Left lung (tissue), 10 donors: ENCODE data around the gene CFAP251. TPM values are rescaled to one million over a fixed set of nuclear protein-coding genes. Genes with fewer than 3 reads are reported as not detected.
A peak's percentile ranks its signal among the peaks of the same experiment; 100 is the strongest.
"Not testable (repeated sequence)": the region's sequence is repeated elsewhere in the genome, so short reads cannot be mapped to it uniquely, and the experiment has no call there.

Source experiments
- ATAC-seq: fragments of 200-7000 bp; cut with Tn5 transposase; one replicate; pipeline ENCODE4 v1.9.1; 2020; ENCODE audit warnings: moderate library complexity
- DNase-seq, 4 donors: peaks; one replicate each; pipeline ENCODE4 v3.0.0-alpha.2; 2013 to 2020
- H3K27ac ChIP-seq, 2 donors: fragments of 200-600 bp; sonication (generic) in 1 of 2; one replicate each; pipeline versions ENCODE4 v1.5.0 to v1.8.0; 2020 to 2021
- H3K27me3 ChIP-seq, 2 donors: fragments of 200-600 bp; sonication (generic) in 1 of 2; one replicate each; pipeline versions ENCODE4 v1.5.0 to v1.8.0; 2020 to 2021
- H3K36me3 ChIP-seq, 2 donors: fragments of 200-600 bp; sonication (generic) in 1 of 2; one replicate each; pipeline versions ENCODE4 v1.5.0 to v1.8.0; 2020 to 2021
- H3K4me1 ChIP-seq, 2 donors: fragments of 200-600 bp; one replicate each; pipeline ENCODE4 v1.8.0; 2021
- H3K4me3 ChIP-seq, 2 donors: fragments of 200-600 bp; sonication (generic) in 1 of 2; one replicate each; pipeline versions ENCODE4 v1.5.0 to v1.8.0; 2020 to 2021; ENCODE audit warnings: mild to moderate bottlenecking in 1 of 2
- H3K9me3 ChIP-seq, 2 donors: fragments of 200-600 bp; sonication (generic) in 1 of 2; one replicate each; pipeline versions ENCODE4 v1.5.0 to v1.8.0; 2020 to 2021
- CTCF ChIP-seq, 2 donors: fragments of 200-600 bp; sonication (generic) in 1 of 2; IDR thresholded peaks; one replicate each; pipeline versions ENCODE4 v1.5.0 to v1.8.0; 2021; ENCODE audit warnings: antibody characterized with exemption in 2 of 2
- intact Hi-C, 2 donors: fragments of 100-400 bp; cut with DNase I; formaldehyde crosslinking; loops; one replicate each; pipeline versions ENCODE4 v1.11.2 to v1.14.2; 2022
- polyA plus RNA-seq, 6 donors: library from polyadenylated mRNA; unstranded; fragments of 120-200 nt; gene quantifications; one replicate each; pipeline ENCODE4 v1.2.1, GENCODE V29; 2013; ENCODE audit not compliant: insufficient read length in 6 of 6
- total RNA-seq, 2 donors: library from RNA; stranded (reverse); fragmentation: NEBNext Ultra II Directional; extraction: Animal tissue kit (Norgen Biotek cat#: 25700); gene quantifications; one replicate each; pipeline ENCODE4 v1.2.1, GENCODE V29; 2021
- donor health status: DM: no; HTN: yes; CAD: no.
- donor health status: DM: no; HTN: no; CAD: no.

CFAP251 gene
- total and polyA plus RNA-seq, 8 donors = 3.9 to 13.3 (median 9.4) TPM

DNA sequence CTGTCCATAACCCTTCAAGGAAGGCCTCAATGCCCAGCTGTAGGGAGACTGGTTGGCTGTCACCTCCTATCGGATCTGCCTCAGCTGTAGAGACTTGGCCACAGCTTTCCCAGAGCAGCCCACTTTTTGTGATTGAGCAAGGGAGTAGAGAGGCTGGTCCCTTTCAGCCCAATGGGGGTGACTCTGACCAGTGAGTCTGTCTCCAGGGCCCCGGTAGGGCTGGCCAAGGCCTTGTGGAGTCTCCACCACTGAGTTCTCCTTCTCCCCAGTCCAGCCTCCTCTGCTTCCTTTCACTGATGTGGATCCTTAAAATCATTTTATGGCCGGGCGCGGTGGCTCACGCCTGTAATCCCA lies 45.2 kb upstream of the CFAP251 start:
- Histone ChIP-seq H3K9me3 (no peaks in the 10 kb centered on the region), H3K36me3 (no peaks in the 10 kb centered on the region), H3K4me3 (no peak overlapping the region), H3K4me1 (peaks cover 0 to 33% of the 10 kb centered on the region in 2 donors), H3K27me3 (no peaks in the 10 kb centered on the region), H3K27ac (peak overlapping the region; percentile 10 to 53)
- no peak for TF ChIP-seq CTCF (IDR thresholded peaks at IDR 0.05)
- peak; percentile 54 for ATAC-seq
- intact Hi-C loops = no loop called here
- DNase-seq = peak in 1 of 4 donors; percentile 49

DNA sequence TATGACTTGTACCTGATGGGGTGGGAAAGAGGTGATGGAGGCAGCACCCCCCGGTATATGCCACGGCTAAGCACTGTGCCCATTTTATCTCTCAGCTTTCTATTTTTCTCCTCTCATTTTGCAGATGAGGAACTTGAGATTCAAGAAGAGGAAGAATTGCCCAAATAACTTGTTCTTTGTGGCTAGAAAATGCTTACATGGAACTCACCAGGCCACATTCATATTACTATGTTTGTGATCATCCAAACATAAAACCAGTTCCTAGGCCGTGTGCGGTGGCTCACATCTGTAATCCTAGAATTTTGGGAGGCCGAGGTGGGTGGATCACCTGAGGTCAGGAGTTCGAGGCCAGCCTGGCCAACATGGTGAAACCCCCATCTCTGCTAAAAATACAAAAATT lies 44.3 kb upstream of the CFAP251 start:
- no peaks in the 10 kb centered on the region for H3K9me3 ChIP-seq
- intact Hi-C loops = no loop called here
- H3K27me3 ChIP-seq = no peaks in the 10 kb centered on the region
- peak overlapping the region in 1 of 2 donors; percentile 53 for H3K27ac ChIP-seq
- H3K36me3 ChIP-seq = no peaks in the 10 kb centered on the region
- H3K4me3 ChIP-seq = no peak overlapping the region
- ATAC-seq (no peak), DNase-seq (peak in 1 of 4 donors; percentile 2)
- H3K4me1 ChIP-seq = peaks cover 0 to 33% of the 10 kb centered on the region in 2 donors
- TF ChIP-seq CTCF (IDR thresholded peaks at IDR 0.05) = no peak

- Histone ChIP-seq H3K27ac (no peak overlapping the region), H3K27me3 (no peaks in the 10 kb centered on the region), H3K9me3 (no peaks in the 10 kb centered on the region), H3K4me3 (no peak overlapping the region), H3K36me3 (no peaks in the 10 kb centered on the region), H3K4me1 (peaks cover 0 to 33% of the 10 kb centered on the region in 2 donors)
- ATAC-seq (no peak), DNase-seq (peak in 1 of 4 donors; percentile 14)
- TF ChIP-seq CTCF (IDR thresholded peaks at IDR 0.05) = no peak
- intact Hi-C loops = no loop called here
Observed at GRCh38 chr12:121875582-121875981, 42.8 kb upstream of the CFAP251 start.

GRCh38 chr12:121876080-121876447 lies 42.3 kb upstream of the CFAP251 start:
- H3K27me3 ChIP-seq, intact Hi-C loops, H3K4me3 ChIP-seq, H3K9me3 ChIP-seq, H3K27ac ChIP-seq, ATAC-seq, H3K36me3 ChIP-seq: not testable (repeated sequence)
- peak in 1 of 4 donors; percentile 10 for DNase-seq
- H3K4me1 ChIP-seq = peaks cover 0 to 33% of the 10 kb centered on the region in 2 donors

DNA sequence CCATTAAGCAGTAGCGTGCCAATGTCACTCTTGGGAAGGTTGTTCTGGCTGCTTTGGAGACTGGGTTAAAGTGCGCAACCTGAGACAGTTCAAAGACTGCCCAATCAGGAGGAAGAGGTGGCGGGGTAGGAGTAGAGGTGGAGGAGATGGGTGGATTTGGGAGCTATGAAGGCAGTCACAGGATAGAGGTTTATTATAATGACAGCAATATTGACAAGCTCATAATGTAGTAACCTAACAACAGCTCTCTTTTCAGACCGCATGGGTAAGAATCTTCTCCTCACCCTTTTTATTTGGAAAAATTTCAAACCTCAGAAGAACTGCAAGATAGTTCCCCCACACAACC lies 35.1 kb upstream of the CFAP251 start:
- no peak for TF ChIP-seq CTCF (IDR thresholded peaks at IDR 0.05)
- Histone ChIP-seq H3K9me3 (no peaks in the 10 kb centered on the region), H3K4me1 (no peaks in the 10 kb centered on the region), H3K4me3 (no peak overlapping the region), H3K27ac (no peak overlapping the region), H3K27me3 (no peaks in the 10 kb centered on the region), H3K36me3 (no peaks in the 10 kb centered on the region)
- DNase-seq (no peak), ATAC-seq (no peak)
- intact Hi-C loops = loop anchor here in 1 of 2 donors (10.0 kb wide), 1 partner anchor 88 kb away; the partner anchor contains the start of gene RHOF

DNA sequence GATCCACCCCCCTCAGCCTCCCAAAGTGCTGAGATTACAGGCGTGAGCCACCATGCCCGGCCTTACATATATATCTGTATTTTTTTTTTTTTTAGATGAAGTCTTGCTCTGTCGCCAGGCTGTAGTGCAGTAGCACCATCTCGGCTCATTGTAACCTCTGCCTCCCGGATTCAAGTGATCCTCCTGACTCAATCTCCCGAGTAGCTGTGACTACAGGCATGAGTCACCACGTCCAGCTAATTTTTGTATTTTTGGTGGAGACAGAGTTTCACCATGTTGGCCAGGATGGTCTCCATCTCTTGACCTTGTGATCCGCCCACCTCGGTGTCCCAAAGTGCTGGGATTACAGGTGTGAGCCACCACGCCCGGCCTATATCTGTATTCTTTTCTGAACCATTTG lies 33.3 kb upstream of the CFAP251 start:
- DNase-seq, H3K4me1 ChIP-seq, H3K27me3 ChIP-seq, H3K9me3 ChIP-seq, H3K4me3 ChIP-seq, ATAC-seq, H3K36me3 ChIP-seq, H3K27ac ChIP-seq: not testable (repeated sequence)
- intact Hi-C loops = loop anchor here in 1 of 2 donors (10.0 kb wide), 1 partner anchor 90 kb away; the partner anchor contains the start of gene RHOF
